ENCODE results near the gene BRD2.
"Not testable (repeated sequence)": the region's sequence is repeated elsewhere in the genome, so short reads cannot be mapped to it uniquely, and the experiment has no call there.

Gene BRD2

GRCh38 chr6:32968093-32968866 lies at the start of gene BRD2:
Gene BRD2, plus strand, starts transcription at chr6:32968594. Its CDS starts 4,305 bp downstream, at chr6:32972899.
- DNase-seq: peak; percentile 93

GRCh38 chr6:32920715-32921114 lies 47.7 kb upstream of the BRD2 start:
- DNase-seq: no peak

GRCh38 chr6:32922083-32922482 lies 46.3 kb upstream of the BRD2 start:
- no peak for DNase-seq

GRCh38 chr6:32931211-32931610 lies 37.2 kb upstream of the BRD2 start:
- DNase-seq: no peak

GRCh38 chr6:32932132-32932868 lies 36.1 kb upstream of the BRD2 start:
- no peak for DNase-seq

- peak; percentile 28 for DNase-seq
These were observed 34.7 kb upstream of the BRD2 start for GRCh38 chr6:32933661-32934085.

GRCh38 chr6:32935551-32936238 lies 32.7 kb upstream of the BRD2 start:
- DNase-seq: no peak

- no peak for DNase-seq
These were observed 31.9 kb upstream of the BRD2 start for GRCh38 chr6:32936239-32937152.

GRCh38 chr6:32937230-32937633 lies 31.2 kb upstream of the BRD2 start:
- DNase-seq: no peak

- no peak for DNase-seq
These were observed 29.9 kb upstream of the BRD2 start for GRCh38 chr6:32938494-32938893.

- no peak for DNase-seq
These were observed 27.7 kb upstream of the BRD2 start, which contains the start of gene HLA-DMB for GRCh38 chr6:32940656-32941213. Gene HLA-DMB, minus strand, starts transcription at chr6:32941028. Its CDS starts 221 bp downstream, at chr6:32940807.

GRCh38 chr6:32941214-32941768 lies 27.1 kb upstream of the BRD2 start:
- DNase-seq: no peak

- DNase-seq: not testable (repeated sequence)
These were observed 25.8 kb upstream of the BRD2 start for GRCh38 chr6:32942555-32943123.

GRCh38 chr6:32943864-32944649 lies 24.3 kb upstream of the BRD2 start:
- no peak for DNase-seq

- DNase-seq: no peak
These were observed 23.2 kb upstream of the BRD2 start for GRCh38 chr6:32945108-32945760.

GRCh38 chr6:32945953-32946352 lies 22.4 kb upstream of the BRD2 start:
- no peak for DNase-seq

- no peak for DNase-seq
These were observed 21.5 kb upstream of the BRD2 start for GRCh38 chr6:32946893-32947292.

- DNase-seq: peak; percentile 7
These were observed 20.6 kb upstream of the BRD2 start for GRCh38 chr6:32947552-32948465.

GRCh38 chr6:32949113-32949512 lies 19.3 kb upstream of the BRD2 start:
- no peak for DNase-seq
